Mesodermal cell (in vitro differentiated cells): ENCODE results near the gene SYNPR.

Experiments used
- H3K27ac ChIP-seq: 2 replicates; pipeline ENCODE4 v1.7.0; 2013; ENCODE audit warnings: mild to moderate bottlenecking, low read depth, low read length, moderate library complexity; ENCODE audit not compliant: severe bottlenecking
- H3K36me3 ChIP-seq: 2 replicates; pipeline ENCODE4 v1.7.1; 2013; ENCODE audit warnings: mild to moderate bottlenecking, low read length, moderate library complexity; ENCODE audit not compliant: control insufficient read depth, insufficient read depth
- H3K4me1 ChIP-seq: one replicate; pipeline ENCODE4 v1.7.1; 2013; ENCODE audit warnings: mild to moderate bottlenecking, low read length; ENCODE audit not compliant: insufficient read depth, control insufficient read depth, poor library complexity, severe bottlenecking
- H3K4me3 ChIP-seq: 2 replicates; pipeline ENCODE4 v1.7.0; 2013; ENCODE audit warnings: low read length, control low read depth, mild to moderate bottlenecking; ENCODE audit not compliant: insufficient read depth, poor library complexity, severe bottlenecking; ENCODE audit errors: extremely low read depth
- H3K9me3 ChIP-seq: 2 replicates; pipeline ENCODE4 v1.7.1; 2013; ENCODE audit warnings: mild to moderate bottlenecking, low read length, moderate library complexity; ENCODE audit not compliant: control insufficient read depth
- WGBS, 2 experiments: methylation state at CpG; one replicate each; pipeline ENCODE4 v1.1.5; 2013; ENCODE audit warnings: missing lambda C conversion rate in 2 of 2; ENCODE audit not compliant: insufficient coverage in 2 of 2; 5-methylcytosine and 5-hydroxymethylcytosine counted together

The SYNPR gene

DNA sequence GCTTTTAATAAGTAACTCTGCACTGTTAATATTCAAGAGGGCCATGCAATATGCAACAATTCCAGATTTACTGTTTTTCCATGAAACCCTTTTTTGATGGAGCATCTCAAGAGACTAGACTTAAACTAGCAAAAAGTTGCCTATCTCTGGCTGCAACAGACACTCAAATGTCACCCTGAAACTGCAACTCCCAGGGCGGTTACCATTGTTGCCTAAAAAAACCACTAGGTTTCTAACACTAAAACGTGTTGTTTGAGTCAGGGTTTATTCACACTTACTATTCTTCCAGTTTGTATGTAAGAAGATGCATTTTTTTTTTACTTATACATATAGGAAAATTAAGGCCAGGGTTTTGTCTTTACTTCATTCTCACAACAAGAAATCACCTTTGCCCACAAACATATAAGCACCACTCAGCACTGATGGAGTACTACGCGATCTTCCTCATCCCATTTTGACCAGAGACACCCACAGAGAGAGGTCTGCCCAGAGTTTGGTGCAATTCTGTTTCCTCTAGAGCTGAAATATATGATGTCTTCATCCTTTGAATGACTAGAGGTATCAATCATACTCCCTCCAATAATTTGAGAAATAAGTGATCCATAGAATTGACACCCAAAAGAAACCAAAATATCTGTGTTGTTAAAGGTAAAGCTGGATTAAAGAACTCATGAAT, 250.4 kb downstream of the SYNPR start:
- no CpG with 5 or more reads among the region's 4 CpGs for WGBS, 2 experiments
- no peak overlapping the region for H3K4me3 ChIP-seq
- H3K36me3 ChIP-seq = no peaks in the 10 kb centered on the region
- H3K9me3 ChIP-seq = no peaks in the 10 kb centered on the region
- H3K4me1 ChIP-seq = no peaks in the 10 kb centered on the region
- H3K27ac ChIP-seq = no peak overlapping the region

GRCh38 chr3:63532521-63532920, 254.4 kb downstream of the SYNPR start:
- 92 to 94% methylated on average over 5 of the region's 5 CpGs for WGBS, 2 experiments

DNA sequence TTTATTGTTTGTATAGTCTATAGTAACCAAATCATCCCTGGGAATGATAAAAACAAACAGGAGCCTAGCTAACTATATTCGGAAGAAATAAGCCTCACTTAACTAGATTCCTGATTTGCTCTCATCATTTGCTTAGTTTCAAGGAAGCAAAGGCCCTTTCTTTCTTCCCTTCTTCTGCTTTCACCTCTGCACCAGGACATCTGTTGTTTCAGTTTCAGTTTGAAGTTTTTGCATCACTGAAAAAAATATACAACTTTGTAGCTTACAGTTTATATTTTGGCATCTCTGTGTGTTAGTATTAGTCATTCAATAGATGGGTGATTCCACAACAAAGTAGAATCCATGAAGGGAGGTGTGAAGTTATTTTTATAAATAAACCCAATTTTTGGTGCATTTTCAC, 260.8 kb downstream of the SYNPR start:
- Histone ChIP-seq H3K4me1 (no peaks in the 10 kb centered on the region), H3K27ac (no peak overlapping the region)
- 70% methylated on average over 1 of the region's 1 CpG; no CpG with 5 or more reads in 1 of the 2 experiments for WGBS, 2 experiments

More at GRCh38 chr3:63532521-63532920, 254.4 kb downstream of the SYNPR start:
- no peaks in the 10 kb centered on the region for H3K4me1 ChIP-seq
- no peaks in the 10 kb centered on the region for H3K9me3 ChIP-seq
- no peak overlapping the region for H3K4me3 ChIP-seq
- H3K27ac ChIP-seq = no peak overlapping the region
- H3K36me3 ChIP-seq = no peaks in the 10 kb centered on the region

DNA sequence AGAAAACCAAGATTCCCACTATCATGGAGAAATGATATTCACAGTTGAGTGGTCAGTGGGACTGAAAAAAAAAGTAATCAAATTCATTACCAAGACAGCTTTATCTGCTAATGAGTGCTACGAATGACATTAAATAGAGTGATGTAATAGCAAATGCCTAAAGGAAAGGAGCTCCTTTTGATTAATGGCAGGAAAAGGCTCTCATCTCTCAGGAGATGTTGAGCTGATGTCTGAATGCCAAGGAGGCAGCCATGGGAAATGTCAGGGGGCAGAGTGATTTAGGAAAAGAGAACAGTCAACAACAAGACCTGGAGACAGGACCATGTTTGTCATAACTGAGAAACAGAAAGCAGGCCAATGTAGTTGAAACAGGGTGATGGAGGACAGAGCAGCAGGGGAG, 277.7 kb downstream of the SYNPR start:
- no peak overlapping the region for H3K27ac ChIP-seq
- WGBS, 2 experiments = 100% methylated on average over 1 of the region's 1 CpG; no CpG with 5 or more reads in 1 of the 2 experiments
- no peaks in the 10 kb centered on the region for H3K4me1 ChIP-seq
- H3K36me3 ChIP-seq = no peaks in the 10 kb centered on the region
- no peak overlapping the region for H3K4me3 ChIP-seq
- H3K9me3 ChIP-seq = no peaks in the 10 kb centered on the region

More for the DNA sequence above, 260.8 kb downstream of the SYNPR start:
- Histone ChIP-seq H3K9me3 (no peaks in the 10 kb centered on the region), H3K36me3 (no peaks in the 10 kb centered on the region), H3K4me3 (no peak overlapping the region)

- H3K27ac ChIP-seq = no peak overlapping the region
- no peaks in the 10 kb centered on the region for H3K9me3 ChIP-seq
- H3K4me3 ChIP-seq = no peak overlapping the region
- WGBS, 2 experiments = 85 to 95% methylated on average over 6 to 7 of the region's 9 CpGs
- H3K36me3 ChIP-seq = no peaks in the 10 kb centered on the region
- no peaks in the 10 kb centered on the region for H3K4me1 ChIP-seq
Observed at GRCh38 chr3:63556401-63556800, 278.3 kb downstream of the SYNPR start.

GRCh38 chr3:63557912-63558311, 279.8 kb downstream of the SYNPR start:
- Histone ChIP-seq H3K36me3 (no peaks in the 10 kb centered on the region), H3K4me3 (no peak overlapping the region), H3K9me3 (no peaks in the 10 kb centered on the region), H3K4me1 (no peaks in the 10 kb centered on the region), H3K27ac (no peak overlapping the region)

DNA sequence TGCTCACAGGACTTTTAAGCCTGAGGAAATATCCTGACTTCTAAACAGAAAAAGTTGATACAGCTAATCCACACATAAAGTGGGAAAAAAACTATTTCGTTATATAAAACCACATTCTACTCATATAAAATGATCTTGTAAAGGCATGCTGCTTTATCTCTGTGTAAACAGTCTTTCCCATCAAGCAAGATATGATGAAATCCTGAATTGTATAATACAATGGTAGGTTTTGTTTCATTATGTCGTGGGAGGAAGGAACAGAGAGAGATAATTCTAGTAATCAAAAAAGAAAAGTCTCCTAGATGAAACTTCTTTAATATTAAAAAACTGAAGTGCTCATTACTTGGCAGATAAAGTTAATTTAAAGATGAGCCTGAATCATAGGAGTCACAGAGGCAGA, 281.8 kb downstream of the SYNPR start:
- no CpG with 5 or more reads among the region's 2 CpGs for WGBS, 2 experiments
- H3K27ac ChIP-seq = no peak overlapping the region

DNA sequence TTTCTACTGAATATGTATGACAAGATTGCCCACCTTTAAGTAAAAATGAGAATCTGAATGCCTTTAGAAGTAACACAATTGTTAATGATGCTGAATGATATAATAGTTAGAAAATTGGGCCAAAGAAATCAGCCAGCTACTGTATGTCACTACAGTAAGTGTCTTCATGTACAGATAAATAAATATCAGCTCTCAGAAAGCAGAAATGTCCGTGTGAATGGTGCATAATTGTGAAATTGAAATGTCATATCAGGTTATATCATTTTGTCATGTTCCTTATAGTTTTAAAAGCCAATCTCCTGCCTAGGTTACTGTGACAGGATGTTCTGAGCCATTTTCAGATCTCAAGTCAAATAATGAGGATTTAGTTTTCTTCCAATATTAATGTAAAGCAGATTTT, 283.8 kb downstream of the SYNPR start:
- no peaks in the 10 kb centered on the region for H3K4me1 ChIP-seq
- no peak overlapping the region for H3K4me3 ChIP-seq
- no peaks in the 10 kb centered on the region for H3K9me3 ChIP-seq
- no CpG with 5 or more reads among the region's 1 CpG for WGBS, 2 experiments
- no peaks in the 10 kb centered on the region for H3K36me3 ChIP-seq
- no peak overlapping the region for H3K27ac ChIP-seq

More for the DNA sequence above, 281.8 kb downstream of the SYNPR start:
- Histone ChIP-seq H3K4me1 (no peaks in the 10 kb centered on the region), H3K4me3 (no peak overlapping the region), H3K9me3 (no peaks in the 10 kb centered on the region), H3K36me3 (no peaks in the 10 kb centered on the region)

- Histone ChIP-seq H3K36me3 (no peaks in the 10 kb centered on the region), H3K4me3 (no peak overlapping the region), H3K27ac (no peak overlapping the region), H3K4me1 (no peaks in the 10 kb centered on the region), H3K9me3 (no peaks in the 10 kb centered on the region)
- WGBS, 2 experiments = 90 to 100% methylated on average over 2 of the region's 4 CpGs
Observed at GRCh38 chr3:63562323-63562722, 284.2 kb downstream of the SYNPR start.

GRCh38 chr3:63563572-63563971, 285.5 kb downstream of the SYNPR start:
- H3K9me3 ChIP-seq = no peaks in the 10 kb centered on the region
- no peaks in the 10 kb centered on the region for H3K36me3 ChIP-seq
- H3K4me1 ChIP-seq = no peaks in the 10 kb centered on the region
- H3K4me3 ChIP-seq = no peak overlapping the region
- no peak overlapping the region for H3K27ac ChIP-seq

DNA sequence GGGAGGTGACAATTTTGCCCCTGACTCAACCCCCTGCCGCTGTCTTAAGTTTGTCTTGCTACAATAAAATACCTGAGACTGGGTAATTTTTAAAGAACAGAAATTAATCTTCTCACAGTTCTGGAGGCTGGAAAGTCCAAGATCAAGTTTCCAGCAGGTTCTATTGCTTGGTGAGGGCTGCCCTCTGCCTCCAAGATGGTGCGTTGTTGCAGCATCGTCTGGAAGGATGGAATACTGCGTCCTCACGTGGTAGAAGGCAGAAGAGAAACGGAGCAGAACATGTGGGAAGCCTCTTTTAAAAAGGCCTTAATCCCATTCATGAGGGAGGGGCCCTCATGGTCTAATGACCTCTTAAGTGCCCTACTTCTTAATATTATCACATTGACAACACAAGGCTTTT, 287.1 kb downstream of the SYNPR start:
- Histone ChIP-seq H3K4me1 (no peaks in the 10 kb centered on the region), H3K27ac (no peak overlapping the region), H3K36me3 (no peaks in the 10 kb centered on the region), H3K9me3 (no peaks in the 10 kb centered on the region), H3K4me3 (no peak overlapping the region)
- 71 to 90% methylated on average over 4 to 5 of the region's 6 CpGs for WGBS, 2 experiments
